SK-N-MC (cell line): ENCODE data around the gene LINGO4.
A peak's percentile ranks its signal among the peaks of the same experiment; 100 is the strongest.
"Not testable (repeated sequence)": the region's sequence is repeated elsewhere in the genome, so short reads cannot be mapped to it uniquely, and the experiment has no call there.

Experiments used
- DNase-seq: peaks from one replicate; pipeline ENCODE4 v3.0.0-alpha.2; 2011; ENCODE audit warnings: low read depth, low spot score
- H3K27ac ChIP-seq: fragments of 200-600 bp; sonication (generic); 2 replicates; pipeline ENCODE4 v1.5.1; 2016; ENCODE audit warnings: mixed run types
- H3K36me3 ChIP-seq: fragments of 200-600 bp; sonication (generic); 2 replicates; pipeline ENCODE4 v1.6.1; 2017; ENCODE audit warnings: antibody characterized with exemption, low read length, mixed read lengths; ENCODE audit not compliant: insufficient read depth
- H3K4me3 ChIP-seq: fragments of 200-600 bp; sonication (generic); 2 replicates; pipeline ENCODE4 v1.5.1; 2016
- H3K9ac ChIP-seq: fragments of 200-600 bp; sonication (generic); 2 replicates; pipeline ENCODE4 v1.8.0; 2017; ENCODE audit warnings: mixed run types, mixed read lengths; ENCODE audit not compliant: insufficient read length
- H3K9me3 ChIP-seq: fragments of 200-600 bp; sonication (generic); 2 replicates; pipeline ENCODE4 v1.6.1; 2017; ENCODE audit warnings: low read depth, mild to moderate bottlenecking, antibody characterized with exemption, low read length, moderate library complexity, mixed read lengths
- EZH2 ChIP-seq: fragments of 200-600 bp; sonication (generic); IDR thresholded peaks from one replicate; pipeline ENCODE4 v1.6.1; 2017; ENCODE audit warnings: antibody characterized with exemption
- FOXP2 ChIP-seq: optimal IDR thresholded peaks from 2 replicates; pipeline ENCODE3; 2011; ENCODE audit warnings: mild to moderate bottlenecking, moderate library complexity; ENCODE audit not compliant: insufficient read depth; ENCODE audit errors: extremely low read length, control extremely low read depth
- POLR2AphosphoS5 ChIP-seq: IDR thresholded peaks from 2 replicates; pipeline ENCODE4 v1.6.1; 2012; ENCODE audit warnings: mild to moderate bottlenecking, low read depth, low read length, borderline replicate concordance

Gene LINGO4

GRCh38 chr1:151790071-151790939 lies 14.9 kb downstream of the LINGO4 start, which contains the start of gene TDRKH:
TSS of gene TDRKH (minus strand) at chr1:151790500. CDS start at chr1:151783022, 7,478 bp downstream.
- DNase-seq = peak; percentile 92
- Histone ChIP-seq H3K4me3 (peak within 1 kb of the TSS; percentile 80), H3K9me3 (no peaks in the 10 kb centered on the region), H3K36me3 (no peaks in the 10 kb centered on the region), H3K27ac (no peak within 1 kb of the TSS), H3K9ac (no peak within 1 kb of the TSS)
- TF ChIP-seq POLR2AphosphoS5 = peak; percentile 23; the same call in 1 of the 2 replicates
- TF ChIP-seq FOXP2 = no peak
- no peak for TF ChIP-seq EZH2

GRCh38 chr1:151787689-151788088 lies 17.5 kb downstream of the LINGO4 start:
- Histone ChIP-seq H3K4me3 (no peak overlapping the region), H3K36me3 (no peaks in the 10 kb centered on the region), H3K9me3 (no peaks in the 10 kb centered on the region), H3K9ac (no peak overlapping the region), H3K27ac (no peak overlapping the region)
- DNase-seq = no peak
- no peak for TF ChIP-seq EZH2
- no peak for TF ChIP-seq POLR2AphosphoS5
- no peak for TF ChIP-seq FOXP2

- Histone ChIP-seq H3K9me3 (no peaks in the 10 kb centered on the region), H3K27ac (no peak overlapping the region), H3K9ac (no peak overlapping the region), H3K4me3 (no peak overlapping the region), H3K36me3 (no peaks in the 10 kb centered on the region)
- no peak for TF ChIP-seq EZH2
- DNase-seq = no peak
Measured at GRCh38 chr1:151783796-151784195, 21.4 kb downstream of the LINGO4 start.

- H3K9ac ChIP-seq = no peak overlapping the region
- no peak overlapping the region for H3K27ac ChIP-seq
- H3K36me3 ChIP-seq = no peaks in the 10 kb centered on the region
- TF ChIP-seq FOXP2 (no peak), POLR2AphosphoS5 (no peak)
- DNase-seq = no peak
- no peak overlapping the region for H3K4me3 ChIP-seq
- no peaks in the 10 kb centered on the region for H3K9me3 ChIP-seq
Measured at GRCh38 chr1:151782741-151783140, 22.5 kb downstream of the LINGO4 start.

- not testable (repeated sequence) for H3K27ac ChIP-seq, DNase-seq, H3K4me3 ChIP-seq, H3K9ac ChIP-seq, H3K36me3 ChIP-seq, H3K9me3 ChIP-seq
Measured at GRCh38 chr1:151782026-151782425, 23.2 kb downstream of the LINGO4 start.

GRCh38 chr1:151780736-151781135 lies 24.5 kb downstream of the LINGO4 start:
- H3K36me3 ChIP-seq, DNase-seq, H3K4me3 ChIP-seq, H3K9ac ChIP-seq, H3K9me3 ChIP-seq, H3K27ac ChIP-seq: not testable (repeated sequence)

GRCh38 chr1:151779852-151780251 lies 25.4 kb downstream of the LINGO4 start:
- no peak for DNase-seq
- TF ChIP-seq FOXP2 = no peak
- no peak for TF ChIP-seq POLR2AphosphoS5
- no peak for TF ChIP-seq EZH2

GRCh38 chr1:151777317-151777716 lies 27.9 kb downstream of the LINGO4 start:
- Histone ChIP-seq H3K4me3 (no peak overlapping the region), H3K36me3 (no peaks in the 10 kb centered on the region), H3K9ac (no peak overlapping the region), H3K27ac (no peak overlapping the region), H3K9me3 (no peaks in the 10 kb centered on the region)
- TF ChIP-seq POLR2AphosphoS5 = no peak
- TF ChIP-seq FOXP2 = no peak
- no peak for TF ChIP-seq EZH2
- no peak for DNase-seq

More at GRCh38 chr1:151779852-151780251, 25.4 kb downstream of the LINGO4 start:
- Histone ChIP-seq H3K9me3 (no peaks in the 10 kb centered on the region), H3K36me3 (no peaks in the 10 kb centered on the region), H3K4me3 (no peak overlapping the region), H3K9ac (no peak overlapping the region), H3K27ac (no peak overlapping the region)

GRCh38 chr1:151776665-151777062 lies 28.6 kb downstream of the LINGO4 start:
- H3K36me3 ChIP-seq = no peaks in the 10 kb centered on the region
- TF ChIP-seq EZH2 (no peak), POLR2AphosphoS5 (no peak), FOXP2 (no peak)
- no peak overlapping the region for H3K9ac ChIP-seq
- no peak for DNase-seq
- no peak overlapping the region for H3K4me3 ChIP-seq
- H3K9me3 ChIP-seq = no peaks in the 10 kb centered on the region
- H3K27ac ChIP-seq = no peak overlapping the region
